NCI-H446 treated with DMSO at 0.1 percent for 48 hours (cell line): ENCODE data around the gene DHCR24.

Source experiments
- DNase-seq: peaks from one replicate; lab custom pipeline; 2025; lab: John Stamatoyannopoulos, UW

DHCR24 gene

DNA sequence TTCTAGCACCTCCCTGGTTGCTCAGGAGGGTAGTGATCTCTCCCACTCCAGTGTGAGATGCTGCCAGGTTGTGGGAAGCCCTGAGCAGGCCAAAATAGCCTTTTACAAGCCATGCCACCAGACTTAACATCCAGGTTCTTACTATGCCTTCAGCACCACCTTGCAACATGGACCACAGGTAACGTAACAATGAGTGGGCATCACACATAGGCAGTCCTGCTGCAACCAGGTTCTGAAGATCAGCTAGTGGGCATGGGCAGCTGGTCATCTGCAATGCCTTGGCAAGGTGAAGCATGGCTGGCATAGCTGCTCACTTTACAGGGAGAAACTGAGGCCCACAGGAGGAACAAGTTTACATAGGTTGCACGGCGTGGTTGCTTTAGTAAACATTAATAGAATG is 40.7 kb downstream of the DHCR24 start:
- no peak for DNase-seq

DNA sequence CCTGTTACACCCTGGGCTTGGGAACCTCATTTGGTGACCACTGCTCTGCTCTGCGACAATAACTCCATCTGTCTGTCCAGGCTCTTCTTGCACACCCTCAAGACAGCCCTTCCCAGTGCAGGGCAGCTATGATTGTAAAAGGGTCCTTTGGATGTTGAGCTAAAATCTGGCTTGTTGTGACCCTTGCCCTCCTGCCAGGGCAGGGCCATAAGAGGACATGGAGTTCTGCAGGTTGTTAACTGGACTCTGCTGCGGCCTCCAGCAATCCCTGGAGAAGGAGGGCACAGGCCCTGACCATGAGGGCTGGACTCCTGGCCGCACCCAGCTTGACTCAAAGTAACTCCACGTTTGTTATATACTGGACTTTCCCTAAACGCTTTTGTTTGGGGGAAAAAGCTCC is 41.2 kb downstream of the DHCR24 start:
- DNase-seq: no peak

DNA sequence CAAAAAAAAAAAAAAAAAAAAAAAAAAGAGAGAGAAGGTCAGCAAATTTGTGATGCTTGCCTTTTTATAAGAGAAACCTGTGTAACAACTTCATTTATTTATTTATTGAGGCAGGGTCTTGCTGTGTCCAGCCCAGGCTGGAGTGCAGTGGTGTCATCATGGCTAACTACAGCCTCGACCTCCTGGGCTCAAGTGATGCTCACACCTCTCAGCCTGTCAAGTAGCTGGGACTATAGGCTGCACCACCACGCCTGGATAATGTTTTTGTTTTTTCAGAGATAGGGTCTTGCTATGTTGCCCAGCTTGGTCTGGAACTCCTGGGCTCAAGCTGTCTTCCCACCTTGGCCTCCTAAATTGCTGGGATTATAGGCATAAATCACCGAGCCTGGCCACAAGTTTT is 42.4 kb downstream of the DHCR24 start:
- DNase-seq: no peak

DNA sequence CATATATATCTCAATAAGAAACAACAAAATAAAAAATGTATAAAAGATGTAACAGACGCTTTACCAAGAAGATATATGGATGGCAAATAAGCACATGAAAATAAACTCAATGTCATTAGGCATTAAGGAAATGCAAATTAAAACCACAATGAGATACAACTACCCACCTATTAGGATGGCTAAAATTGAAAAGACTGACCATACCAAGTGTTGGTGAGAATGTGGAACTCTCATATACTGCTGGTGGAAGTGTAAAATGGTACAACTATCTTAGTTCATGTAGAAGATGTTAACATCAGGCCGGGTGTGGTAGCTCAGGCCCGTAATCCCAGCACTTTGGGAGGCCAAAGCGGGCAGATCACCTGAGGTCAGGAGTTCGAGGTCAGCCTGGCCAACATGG is 43.5 kb downstream of the DHCR24 start:
- DNase-seq: no peak

GRCh38 chr1:54842963-54843362 is 44.0 kb downstream of the DHCR24 start:
- no peak for DNase-seq

- DNase-seq: no peak
Observed at GRCh38 chr1:54842206-54842915, 44.6 kb downstream of the DHCR24 start.

- no peak for DNase-seq
Observed at GRCh38 chr1:54839824-54840223, 47.2 kb downstream of the DHCR24 start.

- no peak for DNase-seq
Observed at GRCh38 chr1:54838565-54839180, 48.3 kb downstream of the DHCR24 start.

DNA sequence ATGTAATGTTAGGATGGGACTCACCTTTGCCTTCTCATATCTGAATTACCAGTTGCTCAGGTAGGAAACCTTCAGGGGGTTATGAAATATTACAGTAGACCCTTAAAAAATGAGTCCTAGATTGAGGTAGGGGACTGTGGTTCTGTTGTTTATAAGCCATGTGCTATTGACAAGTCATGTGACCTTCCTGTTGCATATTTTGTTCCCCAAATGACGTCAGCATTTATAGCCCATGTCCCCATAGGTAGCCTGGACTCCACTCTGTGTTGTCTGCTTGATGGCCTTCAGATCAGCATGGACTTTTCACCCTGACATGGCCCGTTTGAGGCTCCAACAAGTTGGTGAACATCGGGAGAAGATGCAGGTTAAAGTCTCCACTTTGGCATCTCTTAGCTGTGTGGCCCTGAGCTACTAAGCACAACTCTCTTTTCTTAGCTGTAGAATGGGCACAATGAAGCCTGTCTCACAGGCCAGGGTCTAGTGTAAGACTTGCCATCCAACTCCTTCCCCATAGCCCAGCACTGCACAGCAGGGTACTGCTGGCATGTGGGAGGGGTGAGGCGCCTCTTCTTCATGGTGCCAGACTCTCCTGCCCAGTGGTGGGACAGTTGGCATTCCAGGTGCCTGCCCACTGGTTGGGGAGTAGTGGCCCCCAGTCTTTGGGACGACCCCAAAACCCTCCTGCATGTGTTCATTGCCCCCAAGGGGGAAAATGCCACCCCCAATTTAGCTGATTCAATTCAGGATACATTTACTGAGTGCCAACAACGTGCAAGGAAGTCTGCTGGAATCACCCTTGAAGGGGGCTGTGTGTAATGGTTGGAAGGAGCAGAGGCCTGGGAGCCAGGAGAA is 49.8 kb downstream of the DHCR24 start:
- DNase-seq: no peak

DNA sequence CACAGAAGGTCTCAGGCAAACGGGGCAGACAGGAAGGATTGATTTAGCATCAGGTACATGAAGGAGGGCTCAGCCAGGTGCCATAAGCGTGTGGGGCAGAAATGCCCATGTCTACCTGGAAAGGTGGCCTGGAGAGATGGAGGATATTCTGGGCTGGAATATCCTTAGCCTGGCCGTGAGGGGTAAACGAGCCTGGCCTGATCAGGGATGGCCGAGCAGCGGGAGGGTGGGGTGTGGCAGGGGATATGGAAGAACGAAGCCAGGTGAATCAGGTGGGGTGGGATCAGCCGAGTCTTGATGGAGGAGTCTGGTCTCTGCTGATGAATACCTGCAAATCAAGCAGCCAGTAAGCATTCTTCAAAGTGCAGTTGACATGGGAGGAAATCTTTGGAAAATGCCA is 50.4 kb downstream of the DHCR24 start:
- no peak for DNase-seq

GRCh38 chr1:54835970-54836369 is 51.0 kb downstream of the DHCR24 start:
- no peak for DNase-seq

- DNase-seq: no peak
Observed at GRCh38 chr1:54835131-54835898, 51.7 kb downstream of the DHCR24 start.

DNA sequence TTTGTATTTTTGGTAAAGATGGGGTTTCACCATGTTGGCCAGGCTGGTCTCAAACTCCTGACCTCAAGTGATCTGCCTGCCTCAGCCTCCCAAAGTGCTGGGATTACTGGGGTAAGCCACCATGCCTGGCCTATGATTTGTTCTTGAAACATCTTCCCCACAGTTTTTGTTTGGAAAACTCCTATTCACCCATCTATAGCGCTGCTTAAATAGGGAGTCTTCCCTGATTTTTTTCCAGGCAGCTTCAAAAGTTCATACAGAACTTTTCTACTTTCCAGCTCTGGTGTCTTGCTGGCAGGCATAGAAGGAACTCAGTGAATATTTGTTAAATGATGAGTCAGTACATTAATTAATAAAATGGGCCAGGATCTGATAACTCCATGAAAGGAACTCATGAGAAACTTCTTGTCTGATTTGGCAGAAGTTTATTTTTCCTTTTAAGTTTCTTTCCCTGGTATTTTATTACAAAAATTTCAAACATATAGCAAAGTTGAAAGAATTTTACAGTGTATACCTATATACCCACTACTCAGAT is 52.9 kb downstream of the DHCR24 start:
- no peak for DNase-seq

- no peak for DNase-seq
Observed at GRCh38 chr1:54833121-54833520, 53.9 kb downstream of the DHCR24 start.

- no peak for DNase-seq
Observed at GRCh38 chr1:54826226-54826816, 60.7 kb downstream of the DHCR24 start.

- no peak for DNase-seq
Observed at GRCh38 chr1:54825696-54826095, 61.3 kb downstream of the DHCR24 start.

DNA sequence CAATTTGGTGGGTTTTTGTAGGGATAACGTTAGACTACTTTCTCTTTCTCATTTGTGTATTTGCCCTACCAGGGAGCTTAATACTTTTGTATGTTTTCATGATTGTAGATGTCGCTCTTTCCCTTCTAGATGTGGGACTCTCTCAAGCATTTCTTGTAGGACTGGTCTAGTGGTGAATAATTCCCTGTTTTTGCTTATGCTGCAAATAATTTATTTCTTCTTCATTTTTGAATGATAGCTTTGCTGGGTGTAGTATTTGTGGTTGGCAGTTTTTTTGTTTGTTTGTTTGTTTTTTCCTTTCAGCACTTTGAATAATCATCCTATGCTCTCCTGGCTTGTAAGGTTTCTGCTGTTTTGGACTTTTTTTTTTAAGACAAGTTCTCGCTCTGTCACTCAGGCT is 63.3 kb downstream of the DHCR24 start:
- DNase-seq: no peak

DNA sequence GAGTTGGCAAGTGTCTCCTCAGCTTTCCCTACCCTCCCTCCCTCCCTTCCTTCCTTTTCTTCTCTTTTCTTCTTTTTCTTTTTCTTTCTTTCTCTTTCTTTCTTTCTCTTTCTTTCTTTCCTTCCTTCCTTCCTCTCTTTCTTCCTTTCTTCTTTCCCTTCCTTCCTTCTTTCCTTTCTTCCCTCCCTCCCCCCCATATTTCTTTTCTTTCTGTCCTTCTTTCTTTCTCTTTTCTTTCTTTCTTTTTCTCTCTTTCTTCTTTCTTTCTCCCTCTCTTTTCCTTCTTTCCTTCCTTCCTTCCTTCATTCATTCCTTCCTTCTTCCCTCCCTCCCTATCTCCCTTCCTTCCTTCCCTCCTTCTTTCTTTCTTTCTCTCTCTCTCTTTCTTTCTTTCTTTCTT is 67.3 kb downstream of the DHCR24 start:
- DNase-seq: no peak

GRCh38 chr1:54819195-54819536 is 67.8 kb downstream of the DHCR24 start:
- no peak for DNase-seq

GRCh38 chr1:54818461-54819194 is 68.4 kb downstream of the DHCR24 start:
- no peak for DNase-seq

DNA sequence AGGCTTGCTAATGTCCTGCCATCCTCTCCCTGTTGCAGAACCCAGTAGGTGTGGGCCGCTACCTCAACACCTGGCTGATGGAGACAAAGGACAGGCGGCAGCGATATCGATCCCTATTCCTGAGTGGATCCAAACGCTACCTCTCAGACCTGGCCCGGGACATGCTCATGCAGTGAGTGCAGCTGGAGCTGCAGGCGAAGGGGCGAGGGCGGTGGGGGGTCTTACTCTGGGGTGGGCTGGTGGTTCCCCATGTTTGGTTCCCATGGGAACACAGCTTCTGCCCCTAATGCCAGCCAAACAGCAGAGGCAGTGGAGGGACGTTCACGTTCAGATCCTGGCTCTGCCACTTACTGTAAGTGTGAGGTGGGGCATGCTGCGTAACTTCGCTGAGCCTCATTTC is 70.0 kb downstream of the DHCR24 start:
- no peak for DNase-seq
